GM19193 (cell line): ENCODE measurements around the gene C10orf62.

Experiments used
- POLR2A ChIP-seq: IDR thresholded peaks from 4 replicates; pipeline ENCODE4 v1.6.1; 2011; ENCODE audit not compliant: insufficient read depth, insufficient read length; ENCODE audit errors: extremely low read depth

The C10orf62 gene

GRCh38 chr10:97580421-97581367, 8.8 kb upstream of the C10orf62 start:
- no peak for TF ChIP-seq POLR2A

DNA sequence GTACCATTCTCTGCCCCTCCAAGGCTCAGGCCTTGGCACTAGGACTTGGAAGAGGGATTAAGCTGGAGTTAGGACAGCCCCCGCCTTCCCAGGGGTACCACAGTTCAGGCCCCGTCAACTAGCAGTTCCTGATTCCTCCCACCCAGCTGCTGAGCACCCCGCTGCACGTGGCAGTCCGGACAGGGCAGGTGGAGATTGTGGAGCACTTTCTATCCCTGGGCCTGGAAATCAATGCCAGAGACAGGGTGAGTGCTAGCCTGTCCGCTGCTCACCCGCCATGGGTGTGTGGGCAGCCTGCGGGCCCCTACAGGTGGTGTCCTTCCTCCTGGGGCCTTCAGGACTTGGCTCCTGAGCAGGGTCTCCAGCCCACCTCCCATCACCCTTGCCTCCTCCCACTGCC, 7.4 kb upstream of the C10orf62 start:
- no peak for TF ChIP-seq POLR2A

DNA sequence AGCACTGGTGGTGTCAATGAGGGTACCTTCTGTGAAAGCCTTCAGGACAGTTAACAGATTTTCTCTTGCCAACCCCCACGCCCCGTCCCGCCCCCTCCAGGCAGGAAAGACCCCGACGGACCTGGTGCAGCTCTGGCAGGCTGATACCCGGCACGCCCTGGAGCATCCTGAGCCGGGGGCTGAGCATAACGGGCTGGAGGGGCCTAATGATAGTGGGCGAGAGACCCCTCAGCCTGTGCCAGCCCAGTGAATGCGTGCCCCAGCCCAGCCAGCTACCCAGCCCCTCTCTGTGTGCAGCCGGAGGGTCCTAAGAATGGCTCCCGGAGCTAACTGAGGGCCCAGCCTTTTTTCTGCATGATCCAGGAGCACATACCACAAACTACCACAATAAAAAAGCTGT, 6.0 kb upstream of the C10orf62 start:
- TF ChIP-seq POLR2A: no peak

DNA sequence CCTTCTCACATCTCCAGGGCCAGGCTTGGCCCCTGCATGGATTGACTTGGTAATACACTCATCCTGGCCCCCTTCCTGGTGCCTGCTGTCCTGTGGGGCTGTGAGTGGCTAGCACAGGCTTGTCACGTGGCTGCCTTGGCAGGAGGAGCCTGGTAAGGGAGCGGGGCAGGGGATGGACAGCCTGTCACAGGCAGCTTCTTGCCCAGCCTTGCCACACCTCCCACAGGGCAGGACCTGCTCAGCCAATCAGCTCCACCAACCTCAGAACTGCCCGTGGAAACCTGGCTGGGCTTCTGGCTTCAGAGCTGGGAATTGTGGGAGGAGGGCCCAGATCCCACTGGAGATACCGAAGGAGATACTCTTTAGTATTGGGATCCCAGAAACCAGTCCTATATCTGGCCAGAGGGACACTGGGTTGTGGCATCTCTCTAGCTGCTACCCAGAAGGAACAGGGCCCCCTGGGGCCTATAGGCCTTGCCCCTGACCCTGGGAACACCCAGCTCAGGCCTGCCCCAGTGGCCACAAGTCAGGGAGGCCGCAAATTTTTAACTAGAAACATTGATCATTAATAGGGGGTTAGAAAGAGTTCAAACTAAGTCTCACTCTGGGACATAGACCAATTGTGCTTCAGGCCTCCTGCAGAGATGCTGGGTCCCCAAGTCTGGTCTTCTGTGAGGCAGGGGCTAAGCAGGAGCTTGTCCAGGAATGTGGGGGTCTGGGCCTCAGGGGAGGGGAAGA, 5.3 kb upstream of the C10orf62 start, which contains the start of gene HOGA1:
Gene HOGA1 (plus strand): TSS at position 330 of the 738 bp plus-strand sequence. CDS start 315 bp downstream, at position 645.
- TF ChIP-seq POLR2A: no peak

DNA sequence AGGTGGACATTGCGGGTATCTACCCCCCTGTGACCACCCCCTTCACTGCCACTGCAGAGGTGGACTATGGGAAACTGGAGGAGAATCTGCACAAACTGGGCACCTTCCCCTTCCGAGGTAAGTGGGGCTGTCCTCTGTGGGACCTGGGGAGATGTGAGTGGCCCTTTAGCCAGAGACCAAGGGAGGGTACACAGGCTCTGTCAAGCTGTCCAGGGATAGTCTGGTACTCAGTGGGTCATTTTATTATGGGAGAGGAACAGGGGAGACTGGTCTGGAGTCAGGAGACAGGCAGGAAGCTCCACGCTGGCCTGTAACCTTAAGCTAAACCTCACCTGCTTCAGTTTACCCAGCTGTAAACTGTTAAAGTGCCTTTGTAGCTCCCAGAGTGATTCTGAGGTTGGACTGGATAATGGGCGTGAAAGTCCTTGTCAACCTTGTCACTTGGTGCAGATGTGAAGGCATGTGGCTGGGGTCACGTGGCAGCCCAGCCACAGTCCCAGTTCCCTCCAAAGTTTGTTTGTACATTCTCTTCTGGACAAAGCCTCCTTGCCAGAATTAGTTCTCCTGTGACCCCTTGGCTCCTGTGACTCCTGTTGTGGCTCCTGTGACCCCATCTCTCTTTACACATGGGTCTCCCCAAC, 4.6 kb upstream of the C10orf62 start:
- no peak for TF ChIP-seq POLR2A

DNA sequence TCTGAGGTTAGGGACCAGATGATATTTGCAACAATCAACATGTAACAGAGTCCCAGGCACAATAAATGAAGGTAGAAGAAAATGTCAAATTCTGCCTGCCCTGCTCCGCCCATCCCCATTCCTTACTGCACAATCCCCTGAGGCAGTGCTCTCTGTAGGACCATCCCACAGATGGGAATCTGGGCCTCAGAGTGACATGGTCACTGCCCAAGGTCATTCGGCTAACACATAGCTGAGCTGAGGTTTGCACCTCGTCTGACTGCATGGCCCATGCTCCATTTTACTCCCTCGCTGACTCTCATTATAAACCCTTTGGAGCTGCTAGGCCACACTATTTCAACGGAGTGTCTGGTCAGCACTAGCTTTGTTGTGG, 4.1 kb upstream of the C10orf62 start:
- no peak for TF ChIP-seq POLR2A

GRCh38 chr10:97587183-97587582, 2.3 kb upstream of the C10orf62 start:
- no peak for TF ChIP-seq POLR2A

DNA sequence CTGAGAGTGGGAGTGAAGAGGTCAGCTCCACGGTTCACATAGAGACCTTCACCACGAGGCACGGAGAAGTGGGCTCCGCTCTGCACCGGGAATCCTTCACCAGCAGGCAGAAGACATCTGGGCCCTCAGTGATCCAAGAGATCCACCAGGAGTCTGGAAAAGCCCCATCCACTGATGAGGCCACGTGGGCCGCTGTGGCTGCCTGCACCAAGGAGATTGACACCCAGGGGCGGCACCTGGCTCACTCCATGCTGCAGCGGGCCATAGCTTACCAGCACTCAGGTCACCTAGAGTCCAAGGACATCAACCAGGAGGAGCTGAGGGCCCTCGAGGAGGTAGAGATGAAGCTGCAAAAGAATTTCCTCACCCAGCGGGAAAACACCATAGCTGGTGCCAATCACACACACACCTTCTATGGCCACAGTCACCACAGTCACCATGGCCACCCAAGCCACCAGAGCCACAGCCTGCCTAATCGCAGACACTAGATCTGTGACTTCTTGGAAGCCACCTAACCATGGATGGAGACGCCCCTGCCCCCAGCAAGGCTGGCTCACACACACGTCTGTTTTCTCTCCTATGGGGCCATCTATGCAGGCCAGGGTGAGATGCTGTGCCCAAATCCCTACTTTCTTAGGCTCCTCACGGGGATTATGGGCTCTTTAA, 694 bp downstream of the C10orf62 start:
- TF ChIP-seq POLR2A: no peak

DNA sequence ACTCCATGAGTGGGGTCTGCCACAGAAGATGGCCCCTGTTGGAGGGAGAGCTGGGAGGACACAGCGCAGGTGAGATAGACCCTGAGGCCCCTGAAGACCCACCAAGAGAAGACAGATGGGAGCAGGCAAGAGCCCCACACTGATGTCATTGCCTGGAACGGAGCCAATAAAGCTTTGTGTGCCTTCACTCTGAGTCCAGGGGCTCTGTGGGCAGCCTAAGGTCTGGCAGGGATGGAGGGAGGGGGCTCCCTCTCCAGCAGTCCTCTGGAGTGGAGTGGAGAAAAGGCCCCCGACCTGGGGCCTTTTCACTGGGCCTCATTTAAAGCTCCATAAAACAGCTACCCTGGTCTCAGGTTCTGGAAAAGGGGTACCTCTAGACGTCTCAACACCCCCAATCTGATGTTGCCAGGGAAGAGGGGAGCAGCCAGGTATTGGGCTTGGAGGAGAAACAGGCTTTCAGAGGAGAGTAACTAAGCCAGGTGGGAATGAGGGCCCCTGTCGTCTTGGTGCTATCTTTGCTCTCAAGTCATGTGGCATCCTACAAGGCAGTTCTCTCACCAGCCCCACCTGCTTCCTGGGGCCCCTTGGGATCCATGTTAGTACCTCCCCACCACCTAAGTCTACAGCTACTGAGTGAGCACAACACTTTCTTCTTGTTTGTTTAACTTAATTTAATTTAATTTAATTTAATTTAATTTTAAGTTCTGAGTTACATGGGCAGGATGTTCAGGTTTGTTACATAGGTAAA, 1.4 kb downstream of the C10orf62 start:
- TF ChIP-seq POLR2A: no peak

DNA sequence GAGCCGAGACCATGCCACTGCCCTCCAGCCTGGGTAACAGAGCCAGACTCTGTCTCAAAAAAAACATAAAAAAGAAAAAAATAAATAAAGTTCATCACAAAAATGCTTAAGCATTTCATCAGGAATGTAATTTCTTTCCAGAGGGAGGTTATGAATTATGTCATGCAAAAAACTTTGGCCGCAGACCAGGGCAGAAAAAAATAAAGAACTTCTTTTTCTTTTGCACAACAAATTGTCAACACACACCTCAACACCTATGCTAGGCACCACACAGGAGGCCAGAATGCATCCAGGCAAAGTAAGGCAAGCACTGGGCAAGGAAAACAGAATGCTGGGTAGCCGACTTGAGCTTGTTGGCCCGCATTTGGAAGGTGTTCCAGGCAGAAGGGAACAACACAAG, 3.9 kb downstream of the C10orf62 start:
- no peak for TF ChIP-seq POLR2A

- no peak for TF ChIP-seq POLR2A
These were observed 6.9 kb downstream of the C10orf62 start for GRCh38 chr10:97596101-97597082.

DNA sequence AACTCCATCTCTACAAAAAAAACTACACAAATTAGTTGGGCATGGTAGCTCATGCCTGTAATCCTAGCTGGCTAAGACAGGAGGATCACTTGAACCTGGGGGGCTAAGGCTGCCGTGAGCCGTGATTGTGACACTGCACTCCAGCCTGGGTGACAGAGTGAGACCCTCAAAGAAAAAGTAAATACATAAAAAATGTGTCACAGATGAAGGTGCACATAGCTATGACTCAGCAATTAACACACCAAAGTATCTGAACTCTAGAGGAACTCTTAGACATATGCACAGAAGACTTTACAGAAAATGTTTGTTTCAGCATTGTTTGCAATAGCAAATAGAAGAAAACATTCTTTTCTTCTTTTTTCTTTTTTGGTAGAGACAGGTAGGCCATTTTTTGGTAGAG, 8.3 kb downstream of the C10orf62 start:
- no peak for TF ChIP-seq POLR2A

- TF ChIP-seq POLR2A: no peak
These were observed 9.1 kb downstream of the C10orf62 start for GRCh38 chr10:97598407-97599271.

- TF ChIP-seq POLR2A: no peak
These were observed 9.7 kb downstream of the C10orf62 start for GRCh38 chr10:97599272-97599619.
